Measurements from ENCODE around the gene PRSS56.
A peak's percentile ranks its signal among the peaks of the same experiment; 100 is the strongest.

PRSS56 gene

GRCh38 chr2:232519581-232520438 is at the start of gene PRSS56:
Gene PRSS56, plus strand, starts transcription at chr2:232520388. Its CDS starts 211 bp downstream, at chr2:232520599.
- no peak for DNase-seq

GRCh38 chr2:232473467-232473890 is 46.7 kb upstream of the PRSS56 start:
- peak; percentile 86 for DNase-seq

- DNase-seq, result no peak
Measured at GRCh38 chr2:232476045-232476444, 44.1 kb upstream of the PRSS56 start.

GRCh38 chr2:232476791-232477190 is 43.4 kb upstream of the PRSS56 start:
- DNase-seq, result no peak

- no peak for DNase-seq
Measured at GRCh38 chr2:232477751-232478510, 42.3 kb upstream of the PRSS56 start.

- DNase-seq, result no peak
Measured at GRCh38 chr2:232478571-232479340, 41.4 kb upstream of the PRSS56 start.

- DNase-seq, result no peak
Measured at GRCh38 chr2:232479341-232480200, 40.6 kb upstream of the PRSS56 start.

- DNase-seq, result no peak
Measured at GRCh38 chr2:232480201-232481190, 39.7 kb upstream of the PRSS56 start.

GRCh38 chr2:232481322-232482140 is 38.7 kb upstream of the PRSS56 start:
- no peak for DNase-seq

- DNase-seq, result no peak
Measured at GRCh38 chr2:232482301-232483238, 37.6 kb upstream of the PRSS56 start.

GRCh38 chr2:232483311-232483922 is 36.8 kb upstream of the PRSS56 start:
- DNase-seq, result no peak

- DNase-seq, result no peak
Measured at GRCh38 chr2:232483923-232484627, 36.1 kb upstream of the PRSS56 start.

- DNase-seq, result no peak
Measured at GRCh38 chr2:232484628-232485347, 35.4 kb upstream of the PRSS56 start.

GRCh38 chr2:232485348-232485756 is 34.8 kb upstream of the PRSS56 start:
- DNase-seq, result no peak

GRCh38 chr2:232485757-232486557 is 34.2 kb upstream of the PRSS56 start:
- DNase-seq, result no peak

Measured in NCI-H1105 (cell line).